ENCODE results near the gene SYT8. TPM values are rescaled to one million over a fixed set of nuclear protein-coding genes. Genes with fewer than 3 reads are reported as not detected.
"Not testable (repeated sequence)": the region's sequence is repeated elsewhere in the genome, so short reads cannot be mapped to it uniquely, and the experiment has no call there.

Gene SYT8
- total RNA-seq, 2 experiments from 2014 or later: not detected

- no peak overlapping the region for H3K27ac Mint-ChIP-seq
- H3K4me1 Mint-ChIP-seq (ENCODE audit: low read depth): no peaks in the 10 kb centered on the region
- CTCF ChIA-PET: interaction anchor here (0.7 to 1.5 kb wide), 5 partner anchors 10 to 769 kb away, joined by 3 to 7 read pairs (median 3); no protein-coding TSS in a partner anchor
- intact Hi-C loops (cut with micrococcal nuclease): no loop called here
- DNase-seq: no peak
- no peaks in the 10 kb centered on the region for H3K9me3 Mint-ChIP-seq
- H3K27me3 Mint-ChIP-seq (ENCODE audit: low read depth): peaks cover 2% of the 10 kb centered on the region
- no peak overlapping the region for H3K4me3 Mint-ChIP-seq
- H3K36me3 Mint-ChIP-seq (ENCODE audit: low read depth): no peaks in the 10 kb centered on the region
Observed at GRCh38 chr11:1807264-1807995, 27.4 kb upstream of the SYT8 start.

- H3K4me3 Mint-ChIP-seq: no peak overlapping the region
- H3K4me1 Mint-ChIP-seq (ENCODE audit: low read depth): no peaks in the 10 kb centered on the region
- DNase-seq: no peak
- H3K36me3 Mint-ChIP-seq (ENCODE audit: low read depth): no peaks in the 10 kb centered on the region
- H3K27me3 Mint-ChIP-seq (ENCODE audit: low read depth): peaks cover 2% of the 10 kb centered on the region
- CTCF ChIA-PET: no interaction called here
- intact Hi-C loops (cut with micrococcal nuclease): no loop called here
- no peaks in the 10 kb centered on the region for H3K9me3 Mint-ChIP-seq
- no peak overlapping the region for H3K27ac Mint-ChIP-seq
Observed at GRCh38 chr11:1810761-1811160, 24.0 kb upstream of the SYT8 start.

GRCh38 chr11:1812274-1812673, 22.5 kb upstream of the SYT8 start:
- Mint-ChIP-seq H3K4me3 (no peak overlapping the region), H3K27ac (no peak overlapping the region), H3K36me3 (ENCODE audit: low read depth) (no peaks in the 10 kb centered on the region), H3K4me1 (ENCODE audit: low read depth) (no peaks in the 10 kb centered on the region), H3K27me3 (ENCODE audit: low read depth) (peaks cover 2% of the 10 kb centered on the region), H3K9me3 (no peaks in the 10 kb centered on the region)
- intact Hi-C loops (cut with micrococcal nuclease): no loop called here
- DNase-seq: no peak
- CTCF ChIA-PET: no interaction called here

- no peak overlapping the region for H3K27ac Mint-ChIP-seq
- DNase-seq: no peak
- CTCF ChIA-PET: no interaction called here
- no peaks in the 10 kb centered on the region for H3K9me3 Mint-ChIP-seq
- H3K4me1 Mint-ChIP-seq (ENCODE audit: low read depth): no peaks in the 10 kb centered on the region
- H3K27me3 Mint-ChIP-seq (ENCODE audit: low read depth): peaks cover 2% of the 10 kb centered on the region
- H3K36me3 Mint-ChIP-seq (ENCODE audit: low read depth): no peaks in the 10 kb centered on the region
- H3K4me3 Mint-ChIP-seq: no peak overlapping the region
- intact Hi-C loops (cut with micrococcal nuclease): no loop called here
Observed at GRCh38 chr11:1812801-1813200, 22.0 kb upstream of the SYT8 start.

- CTCF ChIA-PET: not testable (repeated sequence)
Observed at GRCh38 chr11:1813356-1813755, 21.4 kb upstream of the SYT8 start.

GRCh38 chr11:1814691-1815090, 20.1 kb upstream of the SYT8 start:
- intact Hi-C loops (cut with micrococcal nuclease): no loop called here
- no peaks in the 10 kb centered on the region for H3K4me1 Mint-ChIP-seq (ENCODE audit: low read depth)
- DNase-seq: no peak
- no peak overlapping the region for H3K4me3 Mint-ChIP-seq
- CTCF ChIA-PET: interaction anchor here (1.2 kb wide), 1 partner anchor 121 kb away, joined by 5 read pairs; no protein-coding TSS in a partner anchor
- no peaks in the 10 kb centered on the region for H3K9me3 Mint-ChIP-seq
- no peak overlapping the region for H3K27ac Mint-ChIP-seq
- H3K27me3 Mint-ChIP-seq (ENCODE audit: low read depth): peaks cover 2% of the 10 kb centered on the region
- no peaks in the 10 kb centered on the region for H3K36me3 Mint-ChIP-seq (ENCODE audit: low read depth)

More at GRCh38 chr11:1813356-1813755, 21.4 kb upstream of the SYT8 start:
- DNase-seq; H3K4me3 Mint-ChIP-seq; H3K36me3 Mint-ChIP-seq (ENCODE audit: low read depth); H3K9me3 Mint-ChIP-seq; intact Hi-C loops (cut with micrococcal nuclease); H3K27ac Mint-ChIP-seq; H3K4me1 Mint-ChIP-seq (ENCODE audit: low read depth); H3K27me3 Mint-ChIP-seq (ENCODE audit: low read depth): not testable (repeated sequence)

GRCh38 chr11:1815311-1815710, 19.5 kb upstream of the SYT8 start:
- Mint-ChIP-seq H3K4me3 (no peak overlapping the region), H3K4me1 (ENCODE audit: low read depth) (no peaks in the 10 kb centered on the region), H3K27ac (no peak overlapping the region), H3K36me3 (ENCODE audit: low read depth) (no peaks in the 10 kb centered on the region), H3K27me3 (ENCODE audit: low read depth) (peaks cover 2% of the 10 kb centered on the region), H3K9me3 (no peaks in the 10 kb centered on the region)
- CTCF ChIA-PET: interaction anchor here (1.2 kb wide), 1 partner anchor 122 kb away, joined by 5 read pairs; no protein-coding TSS in a partner anchor
- no peak for DNase-seq
- intact Hi-C loops (cut with micrococcal nuclease): no loop called here

- CTCF ChIA-PET: interaction anchor here (1.2 kb wide), 1 partner anchor 122 kb away, joined by 5 read pairs; no protein-coding TSS in a partner anchor
- H3K9me3 Mint-ChIP-seq: no peaks in the 10 kb centered on the region
- peaks cover 2% of the 10 kb centered on the region for H3K27me3 Mint-ChIP-seq (ENCODE audit: low read depth)
- H3K36me3 Mint-ChIP-seq (ENCODE audit: low read depth): no peaks in the 10 kb centered on the region
- DNase-seq: no peak
- no peak overlapping the region for H3K4me3 Mint-ChIP-seq
- no peaks in the 10 kb centered on the region for H3K4me1 Mint-ChIP-seq (ENCODE audit: low read depth)
- intact Hi-C loops (cut with micrococcal nuclease): no loop called here
- no peak overlapping the region for H3K27ac Mint-ChIP-seq
Observed at GRCh38 chr11:1815751-1816150, 19.0 kb upstream of the SYT8 start.

GRCh38 chr11:1817000-1817399, 17.8 kb upstream of the SYT8 start:
- Mint-ChIP-seq H3K36me3 (ENCODE audit: low read depth) (no peaks in the 10 kb centered on the region), H3K27me3 (ENCODE audit: low read depth) (peaks cover 2% of the 10 kb centered on the region), H3K4me1 (ENCODE audit: low read depth) (no peaks in the 10 kb centered on the region), H3K9me3 (no peaks in the 10 kb centered on the region), H3K4me3 (no peak overlapping the region), H3K27ac (no peak overlapping the region)
- intact Hi-C loops (cut with micrococcal nuclease): no loop called here
- CTCF ChIA-PET: interaction anchor here (0.8 to 1.3 kb wide), 3 partner anchors 9 to 123 kb away, joined by 3 to 5 read pairs (median 4); no protein-coding TSS in a partner anchor
- no peak for DNase-seq

- intact Hi-C loops (cut with micrococcal nuclease): no loop called here
- H3K4me3 Mint-ChIP-seq: no peak overlapping the region
- H3K4me1 Mint-ChIP-seq (ENCODE audit: low read depth): no peaks in the 10 kb centered on the region
- no peak for DNase-seq
- no peaks in the 10 kb centered on the region for H3K9me3 Mint-ChIP-seq
- CTCF ChIA-PET: interaction anchor here (0.8 to 1.3 kb wide), 3 partner anchors 10 to 123 kb away, joined by 3 to 5 read pairs (median 4); no protein-coding TSS in a partner anchor
- no peak overlapping the region for H3K27ac Mint-ChIP-seq
- H3K27me3 Mint-ChIP-seq (ENCODE audit: low read depth): no peaks in the 10 kb centered on the region
- H3K36me3 Mint-ChIP-seq (ENCODE audit: low read depth): no peaks in the 10 kb centered on the region
Observed at GRCh38 chr11:1817511-1817910, 17.3 kb upstream of the SYT8 start.

- intact Hi-C loops (cut with micrococcal nuclease): no loop called here
- Mint-ChIP-seq H3K36me3 (ENCODE audit: low read depth) (no peaks in the 10 kb centered on the region), H3K4me1 (ENCODE audit: low read depth) (no peaks in the 10 kb centered on the region), H3K9me3 (no peaks in the 10 kb centered on the region), H3K27ac (no peak overlapping the region), H3K4me3 (no peak overlapping the region), H3K27me3 (ENCODE audit: low read depth) (no peaks in the 10 kb centered on the region)
- CTCF ChIA-PET: interaction anchor here (0.8 kb wide), 1 partner anchor 125 kb away, joined by 3 read pairs; no protein-coding TSS in a partner anchor
- DNase-seq: no peak
Observed at GRCh38 chr11:1819074-1819473, 15.7 kb upstream of the SYT8 start.

- Mint-ChIP-seq H3K4me3 (no peak overlapping the region), H3K9me3 (no peaks in the 10 kb centered on the region), H3K36me3 (ENCODE audit: low read depth) (no peaks in the 10 kb centered on the region), H3K27me3 (ENCODE audit: low read depth) (no peaks in the 10 kb centered on the region), H3K27ac (no peak overlapping the region), H3K4me1 (ENCODE audit: low read depth) (no peaks in the 10 kb centered on the region)
- intact Hi-C loops (cut with micrococcal nuclease): no loop called here
- DNase-seq: no peak
- CTCF ChIA-PET: interaction anchor here (0.8 kb wide), 1 partner anchor 127 kb away, joined by 4 read pairs; no protein-coding TSS in a partner anchor
Observed at GRCh38 chr11:1820463-1821325, 14.1 kb upstream of the SYT8 start.

Measured in activated naive CD4-positive, alpha-beta T cell treated with anti-CD3 and anti-CD28 coated beads for 36 hours (primary cell).